GM12878 (cell line): Measurements from ENCODE around the gene NSD2. TPM values are rescaled to one million over a fixed set of nuclear protein-coding genes. Genes with fewer than 3 reads are reported as not detected.

Experiments used
- ATAC-seq: fragments of 200-7000 bp; cut with Tn5 transposase; 3 replicates; pipeline ENCODE4 v1.9.1; 2020; ENCODE audit warnings: mild to moderate bottlenecking, moderate library complexity
- BruUV-seq: library from RNA; stranded (reverse); fragments of 400-500 nt; replicated peaks from 2 replicates; lab custom pipeline; 2021; lab: Mats Ljungman, UMichigan
- CTCF ChIA-PET: fragments of 300-600 bp; sonication (Branson Sonifier 250); formaldehyde crosslinking; extraction: SDS; loops from one replicate; lab custom pipeline; 2021; ENCODE audit warnings: inconsistent platforms; lab: Yijun Ruan, JAX
- POLR2A ChIA-PET: fragments of 350-600 bp; formaldehyde crosslinking; extraction: SDS; loops from one replicate; lab custom pipeline; 2021; ENCODE audit warnings: inconsistent platforms; lab: Charles Lee
- RAD21 ChIA-PET: fragments of 300-600 bp; sonication (Branson Sonifier 250); formaldehyde crosslinking; loops from one replicate; lab custom pipeline; 2023; ENCODE audit warnings: antibody characterized with exemption; ENCODE audit not compliant: unreplicated experiment; lab: Charles Lee
- SMC1A ChIA-PET: fragments of 300-600 bp; sonication (Branson Sonifier 250); formaldehyde crosslinking; loops from one replicate; lab custom pipeline; 2023; ENCODE audit not compliant: unreplicated experiment, uncharacterized antibody; lab: Charles Lee
- DNase-seq: peaks from one replicate; pipeline ENCODE4 v3.0.0-alpha.2; 2011; ENCODE audit warnings: low read depth, low spot score
- FAIRE-seq: peaks from 3 replicates; lab custom pipeline; 2011; peaks lifted over from hg19 to GRCh38; lab: Jason Lieb, UNC
- H2AFZ ChIP-seq: 2 replicates; pipeline ENCODE4 v1.6.0; 2011; ENCODE audit warnings: low read depth, low read length, control low read depth; ENCODE audit not compliant: control insufficient read depth
- H3K27ac ChIP-seq: 2 replicates; pipeline ENCODE4 v1.5.1; 2011; ENCODE audit warnings: control low read depth; ENCODE audit not compliant: control insufficient read depth, insufficient read depth
- H3K27me3 ChIP-seq, 2 experiments: replicated peaks in 1 of 2; 2 replicates each; pipeline versions ENCODE4 v1.6.0 to v1.6.1; 2011; ENCODE audit warnings: low read length in 1 of 2; ENCODE audit not compliant: control insufficient read depth in 2 of 2, insufficient read depth in 2 of 2
- H3K36me3 ChIP-seq, 2 experiments: 2 replicates each; pipeline ENCODE4 v1.5.1; 2011; ENCODE audit warnings: low read length in 1 of 2; ENCODE audit not compliant: control insufficient read depth in 2 of 2, insufficient read depth in 2 of 2
- H3K4me1 ChIP-seq: 2 replicates; pipeline ENCODE4 v1.6.1; 2011; ENCODE audit warnings: mild to moderate bottlenecking, low read length, moderate library complexity, mixed read lengths; ENCODE audit not compliant: control insufficient read depth, insufficient read depth
- H3K4me2 ChIP-seq: 2 replicates; pipeline ENCODE4 v1.6.0; 2011; ENCODE audit warnings: control low read depth; ENCODE audit not compliant: control insufficient read depth, insufficient read depth
- H3K4me3 ChIP-seq: fragments of 200-600 bp; sonication (generic); 2 replicates; pipeline ENCODE4 v1.5.1; 2016
- H3K79me2 ChIP-seq: 2 replicates; pipeline ENCODE4 v1.6.0; 2011; ENCODE audit warnings: low read length; ENCODE audit not compliant: control insufficient read depth, insufficient read depth
- H3K9ac ChIP-seq: 2 replicates; pipeline ENCODE4 v1.8.0; 2011; ENCODE audit warnings: low read length, control low read depth, mixed read lengths; ENCODE audit not compliant: control insufficient read depth, insufficient read depth
- H3K9me3 ChIP-seq: replicated peaks from 3 replicates; pipeline ENCODE4 v1.5.1; 2011; ENCODE audit warnings: mild to moderate bottlenecking, low read length; ENCODE audit not compliant: control insufficient read depth, insufficient read depth
- H4K20me1 ChIP-seq: 2 replicates; pipeline ENCODE4 v1.6.0; 2011; ENCODE audit not compliant: control insufficient read depth, insufficient read depth
- BACH1 ChIP-seq: fragments of 450-650 bp; IDR thresholded peaks from 2 replicates; pipeline ENCODE4 v1.6.1; 2017; ENCODE audit warnings: mild to moderate bottlenecking, borderline replicate concordance
- BCLAF1 ChIP-seq: fragments of 450-650 bp; IDR thresholded peaks from 2 replicates; pipeline ENCODE4 v1.6.1; 2017; ENCODE audit warnings: antibody characterized with exemption, mild to moderate bottlenecking, moderate library complexity
- BHLHE40 ChIP-seq, 2 experiments: fragments of 450-650 bp in 1 of 2; IDR thresholded peaks; 2 replicates each; pipeline ENCODE4 v1.6.1; 2011 to 2017; ENCODE audit warnings: low read depth in 2 of 2, borderline replicate concordance in 1 of 2, improper control_type of control experiment in 1 of 2, low read length in 1 of 2, mild to moderate bottlenecking in 1 of 2
- BRCA1 ChIP-seq: IDR thresholded peaks from 2 replicates; pipeline ENCODE4 v1.6.1; 2011; ENCODE audit warnings: low read depth, low read length, improper control_type of control experiment
- CHD4 ChIP-seq: fragments of 200-600 bp; sonication (generic); IDR thresholded peaks from 2 replicates; pipeline ENCODE4 v1.6.1; 2016; ENCODE audit warnings: mild to moderate bottlenecking
- CREB1 ChIP-seq: IDR thresholded peaks from 2 replicates; pipeline ENCODE4 v1.6.1; 2012; ENCODE audit warnings: low read depth, mild to moderate bottlenecking, inconsistent platforms
- CREM ChIP-seq: IDR thresholded peaks from 2 replicates; pipeline ENCODE4 v1.6.1; 2014; ENCODE audit warnings: antibody characterized with exemption, low read depth
- FOS ChIP-seq: IDR thresholded peaks from 3 replicates; pipeline ENCODE4 v1.6.1; 2011; ENCODE audit warnings: borderline replicate concordance; ENCODE audit not compliant: insufficient read length; ENCODE audit errors: extremely low read depth
- MYC ChIP-seq: IDR thresholded peaks from 2 replicates; pipeline ENCODE4 v1.6.1; 2011; ENCODE audit warnings: mild to moderate bottlenecking, low read length, moderate library complexity, inconsistent platforms; ENCODE audit not compliant: insufficient read depth, insufficient replicate concordance, insufficient read length, severe bottlenecking
- NKRF ChIP-seq: fragments of 450-650 bp; conservative IDR thresholded peaks from 2 replicates; pipeline ENCODE4 v1.6.1; 2017; ENCODE audit warnings: mild to moderate bottlenecking, moderate library complexity
- PAX8 ChIP-seq: fragments of 450-650 bp; IDR thresholded peaks from 2 replicates; pipeline ENCODE4 v1.6.1; 2017; ENCODE audit warnings: mild to moderate bottlenecking, moderate library complexity
- RB1 ChIP-seq: fragments of 450-650 bp; formaldehyde crosslinking; IDR thresholded peaks from 2 replicates; pipeline ENCODE4 v1.6.1; 2017; ENCODE audit warnings: mild to moderate bottlenecking, borderline replicate concordance
- RBBP5 ChIP-seq: fragments of 200-600 bp; sonication (generic); conservative IDR thresholded peaks from 2 replicates; pipeline ENCODE4 v1.6.1; 2016
- SMAD5 ChIP-seq: IDR thresholded peaks from 2 replicates; pipeline ENCODE4 v1.6.1; 2016; ENCODE audit warnings: antibody characterized with exemption, low read depth
- SPI1 ChIP-seq: IDR thresholded peaks from 2 replicates; pipeline ENCODE4 v1.6.1; 2011; ENCODE audit warnings: low read depth, mild to moderate bottlenecking, low read length, moderate library complexity, borderline replicate concordance; ENCODE audit not compliant: insufficient read depth
- ZZZ3 ChIP-seq: IDR thresholded peaks from 2 replicates; pipeline ENCODE4 v1.6.1; 2011; ENCODE audit warnings: low read depth; ENCODE audit not compliant: control insufficient read depth, insufficient read length
- WGBS: methylation state at CpG from one replicate; pipeline ENCODE4 v1.1.6; 2016; ENCODE audit warnings: low lambda C conversion rate; ENCODE audit not compliant: insufficient replicate concordance, insufficient coverage; ENCODE audit errors: missing lambda C conversion rate; 5-methylcytosine and 5-hydroxymethylcytosine counted together
- in situ Hi-C: fragments of 300-500 bp; cut with MboI; formaldehyde crosslinking; loops from 9 replicates; pipeline ENCODE4 v1.14.3; 2018; ENCODE audit warnings: mixed read lengths
- intact Hi-C: fragments of 100-400 bp; cut with micrococcal nuclease; formaldehyde crosslinking; loops from one replicate; pipeline ENCODE4 v1.14.2; 2022; ENCODE audit not compliant: unreplicated experiment
- polyA plus RNA-seq, 11 experiments: library from polyadenylated mRNA; depleted of rRNA in 4 of 11; unstranded in 6 of 11; stranded (reverse) in 5 of 11; fragments of >200 nt; fragmentation: Nextera tagmentation in 4 of 11; fragmentation: Illumina TruSeq in 1 of 11; extraction: Ambion mirVana in 4 of 11; extraction: Trizol in 1 of 11; gene quantifications; 1 replicate in 1 of 11; 2 replicates in 10 of 11; pipeline versions ENCODE4 v1.2.1 to v1.2.3, GENCODE V29; 2011 to 2016; ENCODE audit warnings: inconsistent platforms in 2 of 11, missing spikeins in 2 of 11, low read depth in 1 of 11
- total RNA-seq, 4 experiments: library from RNA; depleted of rRNA in 3 of 4; stranded (reverse); fragments of >200 nt in 3 of 4; fragmentation: Illumina TruSeq in 1 of 4; extraction: Trizol in 1 of 4; gene quantifications; 2 replicates each; pipeline versions ENCODE4 v1.2.1 to v1.2.3, GENCODE V29; 2013 to 2021
- TF ChIP-seq, protein P1 (sequence below): IDR thresholded peaks from 2 replicates; pipeline ENCODE4 v1.6.1; 2011; ENCODE audit warnings: mild to moderate bottlenecking, low read depth, low read length, moderate library complexity; ENCODE audit not compliant: insufficient replicate concordance
- TF ChIP-seq, protein P2 (sequence below): fragments of 450-650 bp; IDR thresholded peaks from 2 replicates; pipeline ENCODE4 v1.6.1; 2014; ENCODE audit warnings: mild to moderate bottlenecking

Gene NSD2
- total and polyA plus RNA-seq, 10 of the 15 experiments (the other 5 are each of a cell fraction or from before 2014, with no cell fraction given), result 8.6 to 139 (median 67.2) TPM

- Histone ChIP-seq H3K27ac (peak overlapping the region; percentile 67), H3K4me1 (peaks cover 21% of the 10 kb centered on the region), H3K36me3 (no peaks in the 10 kb centered on the region), H3K9ac (peak overlapping the region; percentile 93), H3K79me2 (peaks cover 60% of the 10 kb centered on the region), H3K4me2 (peak overlapping the region; percentile 85), H2AFZ (peak overlapping the region; percentile 63), H4K20me1 (no peaks in the 10 kb centered on the region), H3K27me3 (no peaks in the 10 kb centered on the region), H3K4me3 (peak overlapping the region; percentile 95), H3K9me3 (no peaks in the 10 kb centered on the region)
- intact Hi-C loops, result loop anchor here (5.0 kb wide), 1 partner anchor 43 kb away; no protein-coding TSS in a partner anchor
- WGBS, result 0% methylated on average over 1 of the region's 1 CpG
- RAD21 ChIA-PET, result interaction anchor here (1.3 kb wide), 1 partner anchor 45 kb away, joined by 7 read pairs; no protein-coding TSS in a partner anchor
- FAIRE-seq, result peak; percentile 87
- TSS peak; percentile 73 for BruUV-seq
- ATAC-seq, result no peak
- SMC1A ChIA-PET, result interaction anchor here (1.0 kb wide), 1 partner anchor 45 kb away, joined by 5 read pairs; no protein-coding TSS in a partner anchor
- CTCF ChIA-PET, result interaction anchor here (1.0 to 3.2 kb wide), 3 partner anchors 8 to 45 kb away, joined by 3 to 16 read pairs (median 7); no protein-coding TSS in a partner anchor
- DNase-seq, result no peak
- POLR2A ChIA-PET, result interaction anchor here (2.5 kb wide), 1 partner anchor 19 kb away, joined by 6 read pairs; no protein-coding TSS in a partner anchor
- in situ Hi-C loops, result no loop called here
- TF ChIP-seq ZZZ3, result no peak
- TF ChIP-seq CREB1, result no peak
- TF ChIP-seq BRCA1, result no peak
- TF ChIP-seq SPI1, result no peak
- no peak for TF ChIP-seq MYC
- no peak for TF ChIP-seq BHLHE40 (IDR thresholded peaks at IDR 0.05; ENCODE audit: borderline replicate concordance in 1 of 2, low read depth in 2 of 2, low read length in 1 of 2)
- TF ChIP-seq NKRF, result no peak
- no peak for TF ChIP-seq BACH1
- TF ChIP-seq CREM, result no peak
- TF ChIP-seq FOS, result no peak
- TF ChIP-seq, protein P1, sequence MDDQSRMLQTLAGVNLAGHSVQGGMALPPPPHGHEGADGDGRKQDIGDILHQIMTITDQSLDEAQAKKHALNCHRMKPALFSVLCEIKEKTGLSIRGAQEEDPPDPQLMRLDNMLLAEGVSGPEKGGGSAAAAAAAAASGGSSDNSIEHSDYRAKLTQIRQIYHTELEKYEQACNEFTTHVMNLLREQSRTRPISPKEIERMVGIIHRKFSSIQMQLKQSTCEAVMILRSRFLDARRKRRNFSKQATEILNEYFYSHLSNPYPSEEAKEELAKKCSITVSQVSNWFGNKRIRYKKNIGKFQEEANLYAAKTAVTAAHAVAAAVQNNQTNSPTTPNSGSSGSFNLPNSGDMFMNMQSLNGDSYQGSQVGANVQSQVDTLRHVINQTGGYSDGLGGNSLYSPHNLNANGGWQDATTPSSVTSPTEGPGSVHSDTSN, result no peak
- no peak for TF ChIP-seq RB1
- no peak for TF ChIP-seq PAX8
- no peak for TF ChIP-seq BCLAF1
- TF ChIP-seq CHD4, result no peak
- TF ChIP-seq, protein P2, sequence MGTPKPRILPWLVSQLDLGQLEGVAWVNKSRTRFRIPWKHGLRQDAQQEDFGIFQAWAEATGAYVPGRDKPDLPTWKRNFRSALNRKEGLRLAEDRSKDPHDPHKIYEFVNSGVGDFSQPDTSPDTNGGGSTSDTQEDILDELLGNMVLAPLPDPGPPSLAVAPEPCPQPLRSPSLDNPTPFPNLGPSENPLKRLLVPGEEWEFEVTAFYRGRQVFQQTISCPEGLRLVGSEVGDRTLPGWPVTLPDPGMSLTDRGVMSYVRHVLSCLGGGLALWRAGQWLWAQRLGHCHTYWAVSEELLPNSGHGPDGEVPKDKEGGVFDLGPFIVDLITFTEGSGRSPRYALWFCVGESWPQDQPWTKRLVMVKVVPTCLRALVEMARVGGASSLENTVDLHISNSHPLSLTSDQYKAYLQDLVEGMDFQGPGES, result no peak
- no peak for TF ChIP-seq RBBP5
- TF ChIP-seq SMAD5, result no peak
These were observed 16.4 kb upstream of the NSD2 start for GRCh38 chr4:1854752-1855151.
